ENCODE results near the gene ECHDC3.

The ECHDC3 gene

GRCh38 chr10:11699550-11700097 lies 42.6 kb upstream of the ECHDC3 start:
- H3K4me3 ChIP-seq (replicated peaks in 1 of 2; ENCODE audit: low read depth in 2 of 2, low read length in 2 of 2), result no peak overlapping the region
- TF ChIP-seq, protein P1, sequence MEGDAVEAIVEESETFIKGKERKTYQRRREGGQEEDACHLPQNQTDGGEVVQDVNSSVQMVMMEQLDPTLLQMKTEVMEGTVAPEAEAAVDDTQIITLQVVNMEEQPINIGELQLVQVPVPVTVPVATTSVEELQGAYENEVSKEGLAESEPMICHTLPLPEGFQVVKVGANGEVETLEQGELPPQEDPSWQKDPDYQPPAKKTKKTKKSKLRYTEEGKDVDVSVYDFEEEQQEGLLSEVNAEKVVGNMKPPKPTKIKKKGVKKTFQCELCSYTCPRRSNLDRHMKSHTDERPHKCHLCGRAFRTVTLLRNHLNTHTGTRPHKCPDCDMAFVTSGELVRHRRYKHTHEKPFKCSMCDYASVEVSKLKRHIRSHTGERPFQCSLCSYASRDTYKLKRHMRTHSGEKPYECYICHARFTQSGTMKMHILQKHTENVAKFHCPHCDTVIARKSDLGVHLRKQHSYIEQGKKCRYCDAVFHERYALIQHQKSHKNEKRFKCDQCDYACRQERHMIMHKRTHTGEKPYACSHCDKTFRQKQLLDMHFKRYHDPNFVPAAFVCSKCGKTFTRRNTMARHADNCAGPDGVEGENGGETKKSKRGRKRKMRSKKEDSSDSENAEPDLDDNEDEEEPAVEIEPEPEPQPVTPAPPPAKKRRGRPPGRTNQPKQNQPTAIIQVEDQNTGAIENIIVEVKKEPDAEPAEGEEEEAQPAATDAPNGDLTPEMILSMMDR (IDR thresholded peaks at IDR 0.05; ENCODE audit: low read depth, low read length), result no peak
- no peak for DNase-seq (ENCODE audit: low read depth in 2 of 2)

- TF ChIP-seq, protein P1 (IDR thresholded peaks at IDR 0.05; ENCODE audit: low read depth, low read length), result no peak
- DNase-seq (ENCODE audit: low read depth in 2 of 2), result no peak
- no peak overlapping the region for H3K4me3 ChIP-seq (replicated peaks in 1 of 2; ENCODE audit: low read depth in 2 of 2, low read length in 2 of 2)
These were observed 41.6 kb upstream of the ECHDC3 start for GRCh38 chr10:11700539-11700938.

DNA sequence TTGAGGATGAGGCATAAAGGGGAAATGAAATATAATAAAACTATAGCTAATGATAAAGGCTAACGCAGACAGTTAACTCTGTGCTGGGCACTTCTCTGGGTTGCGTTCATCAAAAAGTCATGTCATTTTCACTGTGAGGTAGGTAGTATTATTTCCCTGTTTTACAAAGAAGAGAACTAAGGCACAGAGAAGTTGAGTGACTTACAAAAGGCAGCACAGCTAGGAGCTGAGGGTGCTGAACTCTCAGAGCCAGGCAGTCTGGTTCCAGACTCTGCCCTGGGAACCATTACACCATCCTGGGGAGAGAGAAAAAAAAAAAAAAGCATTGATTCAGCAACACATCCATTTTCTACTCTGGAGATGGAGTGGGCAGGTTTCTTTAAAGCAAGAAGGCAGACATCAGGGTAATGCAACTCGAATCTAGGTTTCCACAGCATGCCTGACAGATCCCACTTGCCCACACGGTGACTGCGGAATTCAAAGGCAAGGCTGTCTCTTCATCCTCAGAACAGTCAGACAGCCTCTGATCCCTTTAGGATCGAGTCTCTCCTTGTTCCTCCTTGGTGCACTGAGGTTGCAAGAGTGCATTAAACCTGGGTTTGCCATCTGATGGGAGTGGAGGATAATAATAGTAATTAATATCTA lies 40.6 kb upstream of the ECHDC3 start:
- TF ChIP-seq, protein P1 (IDR thresholded peaks at IDR 0.05; ENCODE audit: low read depth, low read length), result no peak
- DNase-seq (ENCODE audit: low read depth in 2 of 2), result no peak
- H3K4me3 ChIP-seq (replicated peaks in 1 of 2; ENCODE audit: low read depth in 2 of 2, low read length in 2 of 2), result no peak overlapping the region

- no peak for DNase-seq (ENCODE audit: low read depth in 2 of 2)
- TF ChIP-seq, protein P1 (IDR thresholded peaks at IDR 0.05; ENCODE audit: low read depth, low read length), result no peak
- H3K4me3 ChIP-seq (replicated peaks in 1 of 2; ENCODE audit: low read depth in 2 of 2, low read length in 2 of 2), result no peak overlapping the region
These were observed 39.9 kb upstream of the ECHDC3 start for GRCh38 chr10:11702264-11702663.

DNA sequence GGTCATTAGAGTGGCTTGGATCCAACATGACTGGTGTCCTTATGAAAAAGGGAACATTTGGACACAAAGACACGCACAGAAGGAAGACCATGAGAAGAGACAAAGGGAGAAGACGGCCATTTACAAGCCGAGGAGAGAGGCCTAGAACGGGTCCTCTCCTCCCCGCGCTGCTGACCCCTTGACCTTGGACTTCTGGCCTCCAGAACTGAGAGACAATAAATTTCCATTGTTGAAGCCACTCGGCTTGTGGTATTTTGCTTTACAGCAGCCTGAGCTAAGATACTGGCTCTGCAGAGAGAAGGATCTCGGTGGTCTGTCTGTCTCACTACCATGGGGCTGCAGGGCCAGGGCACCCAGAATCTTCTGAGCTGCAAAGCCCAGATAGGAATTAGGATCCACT lies 38.1 kb upstream of the ECHDC3 start:
- DNase-seq (ENCODE audit: low read depth in 2 of 2), result no peak
- TF ChIP-seq, protein P1 (IDR thresholded peaks at IDR 0.05; ENCODE audit: low read depth, low read length), result no peak
- H3K4me3 ChIP-seq (replicated peaks in 1 of 2; ENCODE audit: low read depth in 2 of 2, low read length in 2 of 2), result no peak overlapping the region

DNA sequence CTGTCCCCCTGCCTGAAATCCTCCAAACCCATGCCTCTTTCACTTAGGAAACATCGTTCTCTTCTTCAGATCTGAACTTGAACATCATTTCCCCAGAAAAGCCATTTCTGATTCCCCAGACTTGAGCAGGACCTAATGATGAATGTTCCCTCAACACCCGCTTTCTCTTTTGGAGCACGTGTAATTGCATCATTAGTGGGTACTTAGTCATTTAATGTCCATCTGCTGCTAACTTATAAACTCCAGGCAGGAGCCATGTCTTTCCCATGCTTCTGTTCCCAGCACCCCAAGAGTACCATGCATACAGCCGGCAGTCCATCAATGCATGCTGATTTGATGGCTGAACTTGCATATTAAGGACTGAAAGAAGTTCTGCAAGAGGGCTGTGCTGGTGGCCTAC lies 36.5 kb upstream of the ECHDC3 start:
- peak in 1 of 2 donors; percentile 22 for DNase-seq (ENCODE audit: low read depth in 2 of 2)
- TF ChIP-seq, protein P1 (IDR thresholded peaks at IDR 0.05; ENCODE audit: low read depth, low read length), result no peak
- H3K4me3 ChIP-seq (replicated peaks in 1 of 2; ENCODE audit: low read depth in 2 of 2, low read length in 2 of 2), result no peak overlapping the region

Data from cardiac fibroblast (primary cell).